Suprapubic skin (tissue), 4 donors: ENCODE results near the gene MTHFD2. TPM values are rescaled to one million over a fixed set of nuclear protein-coding genes. Genes with fewer than 3 reads are reported as not detected.

ENCODE experiments used
- DNase-seq, 2 donors: peaks; one replicate each; pipeline ENCODE4 v3.0.0-alpha.2; 2019; ENCODE audit warnings: low spot score in 2 of 2
- H3K27ac ChIP-seq: fragments of 200-600 bp; sonication (generic); one replicate; pipeline ENCODE4 v1.5.1; 2019
- H3K27me3 ChIP-seq: fragments of 200-600 bp; sonication (generic); one replicate; pipeline ENCODE4 v1.5.1; 2019
- H3K36me3 ChIP-seq: fragments of 200-600 bp; sonication (generic); one replicate; pipeline ENCODE4 v1.5.1; 2019
- H3K4me1 ChIP-seq: fragments of 200-600 bp; sonication (generic); one replicate; pipeline ENCODE4 v1.5.1; 2019
- H3K4me3 ChIP-seq: fragments of 200-600 bp; sonication (generic); one replicate; pipeline ENCODE4 v1.5.1; 2019; ENCODE audit warnings: mild to moderate bottlenecking
- H3K9me3 ChIP-seq: fragments of 200-600 bp; sonication (generic); one replicate; pipeline ENCODE4 v1.5.1; 2019
- EP300 ChIP-seq: sonication (generic); formaldehyde crosslinking; IDR thresholded peaks from one replicate; pipeline ENCODE4 v1.6.1; 2017; ENCODE audit warnings: antibody characterized with exemption
- POLR2A ChIP-seq, 2 donors: fragments of 450-650 bp; IDR thresholded peaks; one replicate each; pipeline ENCODE4 v1.6.1; 2017; ENCODE audit warnings: antibody characterized with exemption in 2 of 2, mild to moderate bottlenecking in 2 of 2, moderate library complexity in 2 of 2
- POLR2AphosphoS5 ChIP-seq, 3 donors: sonication (generic); formaldehyde crosslinking; IDR thresholded peaks; one replicate each; pipeline ENCODE4 v1.6.1; 2017; ENCODE audit warnings: antibody characterized with exemption in 3 of 3
- WGBS: methylation state at CpG from one replicate; pipeline ENCODE4 v1.1.5; 2018; 5-methylcytosine and 5-hydroxymethylcytosine counted together
- total RNA-seq, 4 donors: library from RNA; depleted of rRNA; stranded (reverse); fragments of >200 nt; gene quantifications; one replicate each; pipeline ENCODE4 v1.1.0, GENCODE V29; 2016
- TF ChIP-seq, protein P1 (sequence below), 2 donors: fragments of 200-600 bp in 1 of 2; fragments of 450-650 bp in 1 of 2; sonication (generic) in 1 of 2; IDR thresholded peaks; one replicate each; pipeline ENCODE4 v1.5.1; 2016 to 2019; ENCODE audit warnings: antibody characterized with exemption in 2 of 2, mild to moderate bottlenecking in 1 of 2, moderate library complexity in 1 of 2

The MTHFD2 gene
- 10 to 100 TPM; 15.5 to 28.1 (median 17.5) TPM for total RNA-seq

DNA sequence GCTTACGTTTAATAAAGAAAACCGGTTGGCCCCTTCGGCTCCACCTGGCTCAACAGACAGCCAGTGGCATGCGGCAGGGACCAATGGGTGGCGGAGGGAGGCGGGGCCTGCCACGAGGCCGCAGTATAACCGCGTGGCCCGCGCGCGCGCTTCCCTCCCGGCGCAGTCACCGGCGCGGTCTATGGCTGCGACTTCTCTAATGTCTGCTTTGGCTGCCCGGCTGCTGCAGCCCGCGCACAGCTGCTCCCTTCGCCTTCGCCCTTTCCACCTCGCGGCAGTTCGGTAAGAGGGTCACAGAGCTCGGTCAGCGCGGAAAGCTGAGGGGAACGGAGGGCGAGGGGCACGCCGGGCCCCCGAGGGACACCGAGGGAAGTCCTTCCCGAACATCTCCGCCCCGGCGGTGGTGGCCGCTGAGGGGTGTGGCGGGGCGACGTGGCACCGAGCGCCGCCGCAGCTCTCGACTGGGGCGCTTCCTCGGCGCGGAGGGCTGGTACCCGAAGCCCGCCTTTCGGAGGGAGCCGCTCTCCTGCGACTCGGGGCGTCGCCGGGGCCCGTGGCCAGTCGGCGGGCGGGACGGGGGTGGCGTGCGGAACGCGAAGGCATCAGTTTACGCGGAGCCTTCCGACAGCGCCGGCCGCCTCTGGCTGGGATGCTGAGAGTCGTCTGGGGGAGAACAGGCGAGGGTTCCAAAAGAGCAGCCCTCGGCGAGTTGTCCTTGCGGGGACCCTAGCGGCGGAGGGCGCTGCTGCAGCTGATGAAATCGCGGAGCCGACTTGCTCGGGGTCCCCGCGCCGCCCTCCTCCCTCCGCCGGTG is at the start of gene MTHFD2:
Gene MTHFD2 (plus strand): TSS at position 155 of the 814 bp plus-strand sequence. CDS start 27 bp downstream, at position 182.
- 0% methylated on average over 2 of the region's 96 CpGs for WGBS
- peak within 1 kb of the TSS; percentile 94 for H3K27ac ChIP-seq
- H3K9me3 ChIP-seq = no peaks in the 10 kb centered on the region
- peaks cover 35% of the 10 kb centered on the region for H3K4me1 ChIP-seq
- no peak for TF ChIP-seq EP300
- TF ChIP-seq, protein P1, sequence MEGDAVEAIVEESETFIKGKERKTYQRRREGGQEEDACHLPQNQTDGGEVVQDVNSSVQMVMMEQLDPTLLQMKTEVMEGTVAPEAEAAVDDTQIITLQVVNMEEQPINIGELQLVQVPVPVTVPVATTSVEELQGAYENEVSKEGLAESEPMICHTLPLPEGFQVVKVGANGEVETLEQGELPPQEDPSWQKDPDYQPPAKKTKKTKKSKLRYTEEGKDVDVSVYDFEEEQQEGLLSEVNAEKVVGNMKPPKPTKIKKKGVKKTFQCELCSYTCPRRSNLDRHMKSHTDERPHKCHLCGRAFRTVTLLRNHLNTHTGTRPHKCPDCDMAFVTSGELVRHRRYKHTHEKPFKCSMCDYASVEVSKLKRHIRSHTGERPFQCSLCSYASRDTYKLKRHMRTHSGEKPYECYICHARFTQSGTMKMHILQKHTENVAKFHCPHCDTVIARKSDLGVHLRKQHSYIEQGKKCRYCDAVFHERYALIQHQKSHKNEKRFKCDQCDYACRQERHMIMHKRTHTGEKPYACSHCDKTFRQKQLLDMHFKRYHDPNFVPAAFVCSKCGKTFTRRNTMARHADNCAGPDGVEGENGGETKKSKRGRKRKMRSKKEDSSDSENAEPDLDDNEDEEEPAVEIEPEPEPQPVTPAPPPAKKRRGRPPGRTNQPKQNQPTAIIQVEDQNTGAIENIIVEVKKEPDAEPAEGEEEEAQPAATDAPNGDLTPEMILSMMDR (IDR thresholded peaks at IDR 0.05) = peak; percentile 62 to 88
- peak in 1 of 2 donors; percentile 63 for TF ChIP-seq POLR2A (IDR thresholded peaks at IDR 0.05)
- peak in 1 of 3 donors; percentile 23 for TF ChIP-seq POLR2AphosphoS5 (IDR thresholded peaks at IDR 0.05)
- peak within 1 kb of the TSS; percentile 81 for H3K4me3 ChIP-seq
- DNase-seq = peak; percentile 93 to 94
- H3K27me3 ChIP-seq = no peaks in the 10 kb centered on the region
- no peaks in the 10 kb centered on the region for H3K36me3 ChIP-seq

DNA sequence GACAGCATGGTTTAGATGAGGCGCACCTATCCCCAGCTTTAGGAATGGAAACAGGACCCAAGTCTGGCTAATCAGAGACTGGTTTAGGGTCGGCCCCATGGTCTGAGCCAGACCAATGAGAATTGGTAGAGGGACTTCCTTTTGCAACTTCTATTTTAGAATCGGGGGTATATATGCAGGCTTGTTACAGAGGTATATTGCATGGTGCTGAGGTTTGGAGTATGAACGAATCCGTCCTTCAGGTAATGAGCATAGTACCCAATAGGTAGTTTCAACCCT is 49.2 kb upstream of the MTHFD2 start:
- no peak for DNase-seq
- H3K4me3 ChIP-seq = no peak overlapping the region
- H3K27ac ChIP-seq = no peak overlapping the region
- no peaks in the 10 kb centered on the region for H3K27me3 ChIP-seq
- TF ChIP-seq POLR2AphosphoS5 (IDR thresholded peaks at IDR 0.05) (no peak), EP300 (no peak), POLR2A (IDR thresholded peaks at IDR 0.05) (no peak)
- TF ChIP-seq, protein P1 (IDR thresholded peaks at IDR 0.05) = no peak
- WGBS = 92% methylated on average over 5 of the region's 5 CpGs
- no peaks in the 10 kb centered on the region for H3K9me3 ChIP-seq
- peaks cover 20% of the 10 kb centered on the region for H3K4me1 ChIP-seq
- H3K36me3 ChIP-seq = peaks cover 10% of the 10 kb centered on the region

DNA sequence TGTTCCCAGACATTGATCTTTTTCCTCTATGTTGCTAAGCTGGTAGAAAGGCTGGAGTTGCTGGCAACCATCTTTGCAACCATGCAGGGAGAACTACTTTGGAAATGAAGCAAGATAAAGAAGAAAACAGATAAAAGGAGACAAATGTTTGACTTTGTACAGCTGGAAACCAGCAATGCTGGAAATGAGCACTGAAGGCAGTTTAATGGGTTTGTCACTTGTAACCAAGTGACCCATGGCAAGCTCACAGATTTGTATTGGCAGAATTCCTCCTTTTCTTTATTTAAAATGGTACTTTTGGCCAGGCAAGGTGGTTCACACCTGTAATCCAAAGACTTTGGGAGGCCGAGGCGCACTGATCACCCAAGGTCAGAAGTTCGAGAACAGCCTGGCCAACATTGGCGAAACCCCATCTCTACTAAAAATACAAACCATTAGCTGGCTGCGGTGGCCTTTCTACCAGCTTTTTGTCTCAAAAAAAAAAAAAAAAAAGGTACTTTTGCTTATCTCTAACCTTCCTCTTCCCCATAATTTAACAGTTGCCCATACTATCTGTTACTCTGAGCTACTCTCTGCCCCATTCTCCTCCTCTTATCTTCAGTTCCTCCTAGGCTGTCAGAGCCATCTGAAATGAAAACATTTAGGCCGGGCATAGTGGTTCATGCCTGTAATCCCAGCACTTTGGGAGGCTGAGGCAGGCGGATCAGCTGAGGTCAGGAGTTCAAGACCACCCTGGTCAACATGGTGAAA is 48.7 kb upstream of the MTHFD2 start:
- Histone ChIP-seq H3K27ac (no peak overlapping the region), H3K9me3 (no peaks in the 10 kb centered on the region), H3K4me1 (peaks cover 20% of the 10 kb centered on the region), H3K4me3 (no peak overlapping the region), H3K27me3 (no peaks in the 10 kb centered on the region), H3K36me3 (peaks cover 14% of the 10 kb centered on the region)
- TF ChIP-seq EP300 = no peak
- DNase-seq = no peak
- 93% methylated on average over 7 of the region's 7 CpGs for WGBS

DNA sequence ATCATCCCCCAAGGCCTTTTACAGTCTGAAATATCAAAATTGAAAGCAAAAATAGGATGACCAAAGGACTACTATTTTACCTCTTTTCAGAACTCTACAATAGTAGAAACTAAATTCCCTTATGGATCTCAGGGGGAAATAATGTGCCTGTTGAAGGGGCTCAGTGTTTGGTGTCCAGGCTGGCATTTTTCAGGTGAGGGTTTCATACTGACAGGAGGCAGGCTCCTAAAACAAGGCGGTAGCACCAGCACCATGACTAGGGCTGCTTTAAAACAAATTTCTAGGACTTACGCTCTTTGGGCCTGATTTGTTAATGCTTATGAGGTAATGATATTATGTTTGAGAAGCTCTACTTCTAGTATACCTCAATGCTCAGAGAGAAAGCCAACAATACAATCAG is 45.5 kb upstream of the MTHFD2 start:
- Histone ChIP-seq H3K9me3 (no peaks in the 10 kb centered on the region), H3K36me3 (peaks cover 43% of the 10 kb centered on the region), H3K4me1 (peaks cover 8% of the 10 kb centered on the region), H3K27me3 (no peaks in the 10 kb centered on the region), H3K4me3 (no peak overlapping the region), H3K27ac (no peak overlapping the region)
- 96% methylated on average over 2 of the region's 2 CpGs for WGBS
- no peak for TF ChIP-seq POLR2A (IDR thresholded peaks at IDR 0.05)
- TF ChIP-seq, protein P1 (IDR thresholded peaks at IDR 0.05) = no peak
- no peak for TF ChIP-seq POLR2AphosphoS5 (IDR thresholded peaks at IDR 0.05)
- TF ChIP-seq EP300 = no peak
- no peak for DNase-seq

DNA sequence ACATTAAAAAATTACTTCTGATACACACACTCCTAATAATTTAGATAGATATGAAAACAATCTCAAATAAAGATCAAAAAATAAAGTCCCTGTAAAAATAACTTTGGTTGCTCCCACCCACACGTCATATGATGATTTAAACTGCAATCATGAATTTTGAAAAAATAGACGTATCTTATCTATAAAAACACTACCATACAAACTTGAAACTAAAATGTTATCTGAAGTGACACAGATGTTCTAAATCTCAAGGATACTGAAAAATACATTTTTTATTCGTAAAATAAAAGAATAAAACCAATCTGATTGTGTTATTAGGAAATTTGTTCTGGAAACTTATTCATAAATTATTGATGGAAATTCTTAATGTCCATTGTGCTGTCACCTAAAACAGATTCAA is 42.6 kb upstream of the MTHFD2 start:
- Histone ChIP-seq H3K36me3 (peaks cover 72% of the 10 kb centered on the region), H3K27me3 (no peaks in the 10 kb centered on the region), H3K4me3 (no peak overlapping the region), H3K4me1 (no peaks in the 10 kb centered on the region), H3K9me3 (no peaks in the 10 kb centered on the region), H3K27ac (no peak overlapping the region)
- no peak for TF ChIP-seq POLR2AphosphoS5 (IDR thresholded peaks at IDR 0.05)
- TF ChIP-seq, protein P1 (IDR thresholded peaks at IDR 0.05) = no peak
- no peak for TF ChIP-seq POLR2A (IDR thresholded peaks at IDR 0.05)
- no peak for TF ChIP-seq EP300
- no peak for DNase-seq
- WGBS = 86% methylated on average over 3 of the region's 3 CpGs
